Activated T-cell treated with anti-CD3 and anti-CD28 coated beads, Interleukin-2, amount 50 U/mL, for 4 hours (primary cell): ENCODE results near the gene LONRF3. TPM values are rescaled to one million over a fixed set of nuclear protein-coding genes. Genes with fewer than 3 reads are reported as not detected.
A peak's percentile ranks its signal among the peaks of the same experiment; 100 is the strongest.

Source experiments
- ATAC-seq, 2 donors: fragments of 200-7000 bp; cut with Tn5 transposase; one replicate each; pipeline ENCODE4 v1.10.0; 2021
- DNase-seq: peaks from one replicate; pipeline ENCODE4 v3.0.0-alpha.2; 2020
- H3K27me3 Mint-ChIP-seq: one replicate; pipeline ENCODE4 v1.8.0; 2021; ENCODE audit warnings: low read depth, mixed read lengths
- H3K36me3 Mint-ChIP-seq: one replicate; pipeline ENCODE4 v1.8.0; 2022; ENCODE audit warnings: mixed read lengths; ENCODE audit not compliant: insufficient read depth
- H3K4me1 Mint-ChIP-seq: one replicate; pipeline ENCODE4 v1.8.0; 2021; ENCODE audit warnings: low read depth, mixed read lengths
- H3K4me3 Mint-ChIP-seq: one replicate; pipeline ENCODE4 v1.8.0; 2021; ENCODE audit warnings: mild to moderate bottlenecking, moderate library complexity, mixed read lengths
- H3K9me3 Mint-ChIP-seq: one replicate; pipeline ENCODE4 v1.8.0; 2021; ENCODE audit warnings: mixed read lengths
- total RNA-seq, 3 donors: library from RNA; stranded (reverse); gene quantifications; one replicate each; pipeline ENCODE4 v1.2.1, GENCODE V29; 2021

LONRF3 gene
- total RNA-seq, 3 donors from 2014 or later, result 5.8 to 7.3 (median 7.1) TPM

DNA sequence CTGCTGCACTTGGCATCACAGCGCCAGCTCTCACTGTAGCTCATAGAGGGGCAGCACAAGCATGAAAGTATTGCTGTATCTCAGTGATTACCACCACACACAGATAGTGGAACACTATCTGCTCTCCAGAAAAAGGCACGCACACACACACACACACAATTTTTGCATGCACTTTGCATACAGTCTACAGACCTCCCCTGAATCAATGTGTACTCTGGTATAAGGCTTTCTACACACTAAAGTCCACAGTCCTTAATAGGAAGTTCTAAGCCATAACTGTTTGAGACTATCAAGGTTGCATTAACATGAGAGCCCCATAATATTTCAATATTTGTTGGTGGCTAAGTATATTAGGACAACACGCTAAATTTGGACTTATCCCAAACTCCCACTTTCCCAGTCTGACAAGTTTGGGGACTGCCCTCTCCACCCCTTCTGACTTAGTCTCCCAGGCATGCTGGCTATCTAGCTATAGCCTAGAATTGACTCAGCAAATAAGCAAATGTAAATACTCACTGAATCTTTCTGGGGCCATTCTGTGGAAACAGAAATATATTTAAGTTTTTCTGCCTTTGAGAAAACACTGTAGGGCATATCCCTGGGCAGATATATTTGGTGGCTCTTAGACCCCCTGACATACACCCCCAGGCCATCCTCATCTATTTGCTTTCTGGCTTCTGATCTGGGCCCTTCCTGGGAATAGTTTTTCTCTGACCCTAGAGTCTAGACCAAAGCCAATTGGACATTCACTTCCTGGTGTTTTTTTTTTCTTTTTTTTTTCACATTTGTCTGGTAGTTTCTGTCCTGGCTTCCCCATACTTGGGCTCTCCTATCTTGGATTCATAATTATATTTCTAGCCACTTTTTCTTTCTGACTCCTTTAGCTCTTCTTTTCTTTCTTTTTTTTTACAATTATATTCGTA lies 62.0 kb downstream of the LONRF3 start:
- Mint-ChIP-seq H3K4me3 (no peak overlapping the region), H3K27me3 (peaks cover 5% of the 10 kb centered on the region), H3K4me1 (no peaks in the 10 kb centered on the region), H3K36me3 (no peaks in the 10 kb centered on the region), H3K9me3 (peaks cover 5% of the 10 kb centered on the region)
- DNase-seq, result no peak
- no peak for ATAC-seq

DNA sequence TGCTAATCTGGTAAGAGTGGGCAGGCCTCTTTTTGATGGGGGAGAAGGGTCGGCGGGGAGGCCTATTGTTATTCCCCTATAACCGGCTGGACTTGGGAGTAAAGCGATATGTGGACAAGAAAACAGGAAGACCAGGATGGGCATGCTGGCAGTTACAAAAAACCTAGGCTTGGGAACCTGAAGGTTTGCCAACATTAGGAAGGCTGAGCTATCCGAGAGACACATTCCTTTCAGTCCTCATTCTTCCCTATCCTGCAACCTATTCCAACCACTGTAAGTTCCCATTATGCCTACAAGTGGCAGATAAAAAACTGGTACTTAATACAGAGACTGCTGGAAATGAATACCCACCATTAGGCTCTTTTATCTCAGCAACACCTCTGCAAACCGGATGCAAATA lies 66.0 kb downstream of the LONRF3 start:
- ATAC-seq, result no peak
- Mint-ChIP-seq H3K36me3 (no peaks in the 10 kb centered on the region), H3K27me3 (no peaks in the 10 kb centered on the region), H3K4me3 (no peak overlapping the region), H3K9me3 (no peaks in the 10 kb centered on the region), H3K4me1 (no peaks in the 10 kb centered on the region)
- no peak for DNase-seq

- Mint-ChIP-seq H3K9me3 (no peaks in the 10 kb centered on the region), H3K4me3 (no peak overlapping the region), H3K27me3 (no peaks in the 10 kb centered on the region)
Measured at GRCh38 chrX:119041175-119041574, 66.8 kb downstream of the LONRF3 start.

GRCh38 chrX:119042040-119042439 lies 67.6 kb downstream of the LONRF3 start:
- H3K4me3 Mint-ChIP-seq, result no peak overlapping the region
- no peaks in the 10 kb centered on the region for H3K27me3 Mint-ChIP-seq
- ATAC-seq (no peak), DNase-seq (no peak)
- H3K36me3 Mint-ChIP-seq, result no peaks in the 10 kb centered on the region
- H3K4me1 Mint-ChIP-seq, result no peaks in the 10 kb centered on the region
- H3K9me3 Mint-ChIP-seq, result no peaks in the 10 kb centered on the region

More at GRCh38 chrX:119041175-119041574, 66.8 kb downstream of the LONRF3 start:
- no peak for DNase-seq
- ATAC-seq, result no peak
- H3K4me1 Mint-ChIP-seq, result no peaks in the 10 kb centered on the region
- no peaks in the 10 kb centered on the region for H3K36me3 Mint-ChIP-seq

DNA sequence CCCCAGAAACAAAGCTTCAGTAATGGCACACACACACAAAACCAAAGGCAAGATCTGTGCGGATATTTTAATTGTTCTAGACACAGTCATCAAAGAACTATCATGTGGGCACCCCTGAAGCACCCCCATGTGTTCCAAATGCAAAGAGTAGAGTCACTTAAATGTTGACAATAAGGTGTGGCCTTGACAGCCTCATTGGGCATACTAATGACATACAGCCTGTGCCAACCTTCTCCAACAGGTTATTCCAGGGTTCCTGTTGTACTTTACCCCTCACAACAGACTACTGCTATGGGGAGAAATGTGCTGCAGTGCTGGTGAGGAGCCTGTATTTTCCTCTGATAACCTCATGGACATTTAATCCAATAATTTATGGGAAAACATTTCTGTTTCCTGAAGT lies 68.6 kb downstream of the LONRF3 start:
- Mint-ChIP-seq H3K36me3 (no peaks in the 10 kb centered on the region), H3K9me3 (no peaks in the 10 kb centered on the region), H3K4me1 (no peaks in the 10 kb centered on the region), H3K4me3 (no peak overlapping the region), H3K27me3 (no peaks in the 10 kb centered on the region)
- no peak for DNase-seq
- ATAC-seq, result no peak

DNA sequence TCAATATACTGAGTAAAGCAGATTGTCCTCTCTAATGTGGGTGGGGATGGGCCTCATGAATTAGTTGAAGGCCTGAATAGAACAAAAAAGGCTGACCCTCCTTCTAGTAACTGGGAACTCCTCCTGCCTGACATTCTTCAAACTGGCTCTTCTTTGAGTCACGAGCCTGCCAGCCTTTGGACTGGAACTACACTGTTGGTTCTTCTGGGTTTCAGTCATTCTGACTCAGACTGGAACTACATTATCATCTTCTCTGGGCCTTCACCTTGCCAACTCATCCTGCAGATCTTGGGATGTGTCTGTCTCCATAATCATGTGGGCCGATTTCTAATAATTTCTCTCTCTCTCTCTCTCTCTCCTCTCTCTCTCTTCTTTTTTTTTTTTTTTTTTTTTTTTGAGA lies 71.5 kb downstream of the LONRF3 start:
- DNase-seq, result no peak
- Mint-ChIP-seq H3K9me3 (no peaks in the 10 kb centered on the region), H3K27me3 (no peaks in the 10 kb centered on the region), H3K4me3 (no peak overlapping the region), H3K4me1 (no peaks in the 10 kb centered on the region), H3K36me3 (no peaks in the 10 kb centered on the region)
- no peak for ATAC-seq

GRCh38 chrX:119055687-119056086 lies 81.3 kb downstream of the LONRF3 start:
- no peaks in the 10 kb centered on the region for H3K36me3 Mint-ChIP-seq
- ATAC-seq (no peak), DNase-seq (no peak)
- H3K27me3 Mint-ChIP-seq, result peaks cover 2% of the 10 kb centered on the region
- H3K4me3 Mint-ChIP-seq, result no peak overlapping the region
- H3K9me3 Mint-ChIP-seq, result no peaks in the 10 kb centered on the region
- no peaks in the 10 kb centered on the region for H3K4me1 Mint-ChIP-seq

- DNase-seq (no peak), ATAC-seq (no peak)
- Mint-ChIP-seq H3K27me3 (peaks cover 4% of the 10 kb centered on the region), H3K36me3 (no peaks in the 10 kb centered on the region), H3K4me1 (no peaks in the 10 kb centered on the region), H3K4me3 (no peak overlapping the region), H3K9me3 (no peaks in the 10 kb centered on the region)
Measured at GRCh38 chrX:119062750-119063374, 88.4 kb downstream of the LONRF3 start.

GRCh38 chrX:119063428-119063827 lies 89.0 kb downstream of the LONRF3 start:
- H3K4me1 Mint-ChIP-seq, result no peaks in the 10 kb centered on the region
- no peak overlapping the region for H3K4me3 Mint-ChIP-seq
- no peaks in the 10 kb centered on the region for H3K9me3 Mint-ChIP-seq
- DNase-seq, result no peak
- H3K27me3 Mint-ChIP-seq, result peaks cover 4% of the 10 kb centered on the region
- no peak for ATAC-seq
- no peaks in the 10 kb centered on the region for H3K36me3 Mint-ChIP-seq

- Mint-ChIP-seq H3K9me3 (no peaks in the 10 kb centered on the region), H3K36me3 (no peaks in the 10 kb centered on the region), H3K4me1 (no peaks in the 10 kb centered on the region), H3K27me3 (peaks cover 4% of the 10 kb centered on the region), H3K4me3 (no peak overlapping the region)
- ATAC-seq (peak; percentile 48 to 70), DNase-seq (no peak)
Measured at GRCh38 chrX:119067023-119067739, 92.8 kb downstream of the LONRF3 start.

Other genes starting within 250 kb of the LONRF3 start
- gene IL13RA1, start 247.0 kb upstream of the LONRF3 start, total RNA-seq, result 1 to 10 TPM in 1 of 3 donors, under 1 TPM in 2; 0.26 to 2.0 (median 0.40) TPM
- gene ZCCHC12, start 150.8 kb upstream of the LONRF3 start, total RNA-seq, result 1 to 10 TPM in 1 of 3 donors, under 1 TPM in 2; 0.13 to 1.3 (median 0.71) TPM
- gene CT47C1, start 98.4 kb downstream of the LONRF3 start, total RNA-seq, result not detected
- not detected for gene KIAA1210, start 153.2 kb downstream of the LONRF3 start, total RNA-seq